Gastrocnemius medialis (tissue), 4 donors: ENCODE measurements around the gene RNASEH1.

Experiments
- POLR2A ChIP-seq, 2 donors: fragments of 450-650 bp; IDR thresholded peaks; one replicate each; pipeline ENCODE4 v1.6.1; 2017; ENCODE audit warnings: antibody characterized with exemption in 2 of 2, mild to moderate bottlenecking in 2 of 2, moderate library complexity in 2 of 2
- TF ChIP-seq, protein P1 (sequence below), 5 experiments: fragments of 450-650 bp in 3 of 5; fragments of 200-600 bp in 2 of 5; sonication (generic) in 2 of 5; IDR thresholded peaks in 4 of 5; conservative IDR thresholded peaks in 1 of 5; 1 replicate in 4 of 5; 2 replicates in 1 of 5; pipeline ENCODE4 v1.5.1; 2016 to 2019; ENCODE audit warnings: antibody characterized with exemption in 5 of 5, mild to moderate bottlenecking in 3 of 5, moderate library complexity in 3 of 5

GRCh38 chr2:3602553-3603339 lies 44.6 kb upstream of the RNASEH1 start:
- no peak for TF ChIP-seq POLR2A (IDR thresholded peaks at IDR 0.05)
- TF ChIP-seq, protein P1, sequence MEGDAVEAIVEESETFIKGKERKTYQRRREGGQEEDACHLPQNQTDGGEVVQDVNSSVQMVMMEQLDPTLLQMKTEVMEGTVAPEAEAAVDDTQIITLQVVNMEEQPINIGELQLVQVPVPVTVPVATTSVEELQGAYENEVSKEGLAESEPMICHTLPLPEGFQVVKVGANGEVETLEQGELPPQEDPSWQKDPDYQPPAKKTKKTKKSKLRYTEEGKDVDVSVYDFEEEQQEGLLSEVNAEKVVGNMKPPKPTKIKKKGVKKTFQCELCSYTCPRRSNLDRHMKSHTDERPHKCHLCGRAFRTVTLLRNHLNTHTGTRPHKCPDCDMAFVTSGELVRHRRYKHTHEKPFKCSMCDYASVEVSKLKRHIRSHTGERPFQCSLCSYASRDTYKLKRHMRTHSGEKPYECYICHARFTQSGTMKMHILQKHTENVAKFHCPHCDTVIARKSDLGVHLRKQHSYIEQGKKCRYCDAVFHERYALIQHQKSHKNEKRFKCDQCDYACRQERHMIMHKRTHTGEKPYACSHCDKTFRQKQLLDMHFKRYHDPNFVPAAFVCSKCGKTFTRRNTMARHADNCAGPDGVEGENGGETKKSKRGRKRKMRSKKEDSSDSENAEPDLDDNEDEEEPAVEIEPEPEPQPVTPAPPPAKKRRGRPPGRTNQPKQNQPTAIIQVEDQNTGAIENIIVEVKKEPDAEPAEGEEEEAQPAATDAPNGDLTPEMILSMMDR (IDR thresholded peaks at IDR 0.05 in 4 of 5, conservative IDR thresholded peaks at IDR 0.05 in 1 of 5) = no peak
